HG03521 (cell line): Measurements from ENCODE around the gene STX8.

Experiments
- ATAC-seq: cut with Tn5 transposase; IDR thresholded peaks from one replicate; pipeline ENCODE4 v1.9.1; 2021; ENCODE audit warnings: mild to moderate bottlenecking, moderate library complexity; ENCODE audit not compliant: unreplicated experiment

The STX8 gene

DNA sequence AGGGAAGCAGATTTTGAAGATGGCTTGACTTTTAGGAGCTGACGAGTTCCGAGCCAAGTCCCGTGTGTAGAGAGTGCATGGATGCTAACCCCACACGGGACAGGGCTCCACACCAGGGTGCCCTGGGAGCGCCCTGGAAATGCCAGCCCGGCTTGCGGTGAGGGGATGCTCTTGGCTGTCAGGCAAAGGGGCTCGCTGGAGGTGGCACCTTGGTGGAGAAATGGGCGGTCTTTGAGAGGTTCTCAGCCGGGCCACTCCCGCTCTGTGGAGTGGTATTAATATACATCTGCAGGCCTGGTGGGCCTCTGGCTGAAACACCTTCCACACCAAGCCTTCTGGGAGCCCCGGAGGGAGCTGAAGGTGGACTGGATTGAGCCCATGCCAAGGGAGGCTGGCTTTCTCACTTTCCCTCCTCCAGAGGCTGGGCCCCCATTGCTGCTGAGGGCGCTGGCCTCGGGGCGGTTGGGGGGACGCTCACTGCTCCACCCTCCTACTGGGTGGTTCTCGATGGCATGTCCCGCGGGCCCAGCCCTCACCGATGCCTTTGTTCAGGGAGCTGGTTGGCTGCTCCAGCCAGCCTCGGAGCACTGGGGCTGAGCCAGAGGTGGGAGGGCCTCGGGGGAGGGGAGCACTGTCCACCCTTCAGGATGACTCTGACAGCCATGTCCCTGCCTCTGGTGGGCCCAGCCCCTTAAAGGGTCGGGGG lies 344.0 kb downstream of the STX8 start:
- ATAC-seq: no peak

DNA sequence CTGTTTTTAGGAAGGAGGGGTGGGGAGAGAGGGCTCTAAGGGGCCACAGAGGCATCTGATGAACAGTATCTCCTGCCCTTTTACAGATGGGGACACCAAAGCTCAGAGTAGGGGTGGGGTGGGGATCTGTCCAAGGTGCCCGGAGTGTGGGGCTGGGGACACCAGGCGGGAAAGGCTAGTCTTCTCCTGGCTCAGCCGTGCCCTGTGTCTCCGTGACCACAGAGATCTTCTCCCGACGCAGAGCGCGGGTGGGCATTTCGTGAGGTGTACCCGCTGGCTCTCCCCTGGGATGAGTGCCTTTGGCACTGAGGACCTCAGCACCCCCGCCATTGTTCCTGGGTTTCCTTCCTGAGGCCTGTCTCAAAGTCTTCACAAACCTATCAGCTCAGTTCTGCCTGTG lies 344.8 kb downstream of the STX8 start:
- no peak for ATAC-seq

DNA sequence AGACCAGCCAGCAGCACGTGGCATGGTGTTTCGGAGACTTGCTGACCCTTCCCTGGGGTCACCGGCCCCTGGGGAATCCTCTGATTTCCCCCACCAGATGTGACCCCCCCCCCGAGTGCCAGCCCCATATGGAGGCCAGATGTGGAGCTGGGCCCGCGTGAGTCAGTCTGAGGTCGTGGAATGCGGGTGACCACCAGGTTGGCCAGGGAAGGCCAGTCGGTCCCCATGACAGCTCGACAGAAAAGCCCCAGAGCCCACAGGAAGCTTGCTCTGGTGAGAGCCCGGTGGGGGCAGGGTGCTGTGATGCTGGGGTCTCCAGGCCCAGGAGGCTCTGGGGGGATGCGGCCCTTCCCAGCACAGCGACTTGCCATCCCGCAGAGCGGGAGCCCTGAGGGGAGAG lies 345.3 kb downstream of the STX8 start:
- ATAC-seq: no peak

DNA sequence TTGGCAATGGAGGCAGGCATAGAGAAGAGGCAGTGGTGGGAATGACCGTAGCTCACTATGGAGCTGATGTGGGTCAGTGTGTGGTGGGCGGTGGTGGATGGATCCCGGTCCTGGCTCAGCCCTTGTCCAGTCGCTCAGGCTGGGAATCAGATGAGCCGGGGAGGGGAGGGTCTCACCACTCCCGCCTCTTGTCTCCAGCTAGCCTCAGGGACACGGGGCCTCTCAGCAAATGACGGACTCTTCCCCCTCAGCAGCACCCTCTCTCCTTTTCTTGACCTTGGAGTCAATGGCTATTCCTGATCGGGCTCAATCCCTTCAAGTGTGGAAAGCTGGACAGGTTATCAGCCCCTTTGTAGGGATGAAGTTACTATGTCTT lies 345.8 kb downstream of the STX8 start:
- no peak for ATAC-seq

DNA sequence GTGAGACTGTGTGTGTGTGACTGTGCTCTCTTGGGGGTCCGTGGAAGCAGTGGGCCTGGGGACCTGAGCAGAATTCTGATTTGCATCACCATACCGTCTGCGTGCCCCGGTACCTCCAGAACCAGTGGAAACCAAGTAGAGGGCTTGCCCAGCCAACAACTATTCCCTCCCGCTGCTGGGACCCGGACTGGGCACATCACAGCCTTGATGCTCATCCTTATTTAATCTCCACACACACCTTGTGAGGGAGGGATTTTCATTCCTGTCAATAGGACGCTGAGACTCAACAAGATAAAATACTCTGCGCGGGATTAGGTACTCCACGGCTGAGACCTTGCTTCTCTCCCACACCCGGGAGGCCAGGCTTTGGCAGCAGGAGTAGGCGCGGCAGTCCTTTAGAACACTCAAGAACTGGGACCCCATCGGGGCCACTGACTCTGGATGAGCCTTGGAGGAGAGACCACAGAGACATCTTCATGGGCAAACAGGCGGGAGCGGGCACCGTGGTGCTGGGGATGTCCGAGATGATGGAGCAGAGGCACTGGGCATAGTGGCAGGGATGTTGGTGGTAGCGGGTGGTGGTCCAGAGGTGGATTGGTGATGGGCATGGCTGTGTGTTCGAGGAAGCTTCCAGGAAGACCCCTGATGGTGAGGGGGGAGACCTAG lies 346.3 kb downstream of the STX8 start:
- no peak for ATAC-seq

DNA sequence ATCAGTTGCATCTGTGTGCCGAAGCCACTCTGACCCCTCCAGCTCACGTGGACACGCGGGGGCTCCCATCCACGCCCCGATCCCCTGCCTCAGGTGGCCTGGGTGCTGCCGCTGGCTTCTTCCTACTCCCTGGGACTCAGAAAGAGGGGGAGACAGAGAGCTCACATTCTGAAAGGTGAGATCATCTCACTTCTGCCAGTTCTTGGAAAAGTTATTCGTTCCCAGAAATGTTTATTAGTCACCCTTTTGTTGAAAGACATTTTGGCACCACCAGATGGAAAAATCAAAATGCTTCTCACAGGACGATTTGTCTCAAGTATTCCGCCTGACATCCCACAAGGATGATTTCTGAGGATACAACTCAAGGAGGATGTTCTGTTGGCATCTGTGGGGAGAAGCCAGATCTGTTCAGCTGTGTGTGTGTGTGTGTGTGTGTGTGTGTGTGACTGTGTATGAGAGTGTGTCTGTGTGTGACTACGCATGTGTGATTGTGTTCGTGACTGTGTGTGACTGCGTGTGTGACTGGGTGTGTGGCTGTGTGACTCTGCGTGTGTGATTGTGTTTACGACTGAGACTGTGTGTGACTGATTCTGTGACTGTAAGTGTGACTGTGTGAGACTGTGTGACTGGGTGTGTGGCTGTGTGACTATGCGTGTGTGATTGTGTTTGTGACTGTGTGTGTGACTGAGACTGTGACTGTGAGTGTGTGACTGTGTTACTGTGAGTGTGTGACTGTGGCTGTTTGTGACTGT lies 347.0 kb downstream of the STX8 start:
- no peak for ATAC-seq

DNA sequence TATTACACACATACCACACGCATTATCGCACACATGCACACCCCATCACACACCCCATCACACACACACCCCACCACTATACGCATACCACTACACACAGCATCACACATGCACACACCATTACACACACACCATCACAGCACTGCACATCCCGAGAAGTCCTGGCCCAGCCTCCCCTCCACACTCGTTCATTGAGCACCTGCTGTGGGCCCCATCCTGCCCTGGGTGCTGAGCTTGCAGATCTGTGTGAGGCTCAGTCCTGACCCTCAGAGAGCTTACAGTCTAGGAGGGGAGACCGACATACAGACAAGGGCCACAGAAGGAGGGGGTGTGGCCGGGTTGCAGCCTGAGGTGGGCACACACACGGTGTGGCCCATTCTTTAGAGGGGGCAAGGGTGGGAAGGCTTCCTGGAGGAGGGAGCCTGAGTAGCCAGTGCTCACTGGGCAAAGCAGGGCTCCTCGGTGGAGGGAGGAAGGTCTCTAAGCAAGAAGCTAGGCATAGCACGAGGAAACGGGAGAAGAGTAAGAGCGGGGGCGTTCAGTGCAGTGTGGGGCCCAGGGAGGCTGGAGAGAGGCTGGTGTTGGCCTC lies 347.7 kb downstream of the STX8 start:
- ATAC-seq: no peak

DNA sequence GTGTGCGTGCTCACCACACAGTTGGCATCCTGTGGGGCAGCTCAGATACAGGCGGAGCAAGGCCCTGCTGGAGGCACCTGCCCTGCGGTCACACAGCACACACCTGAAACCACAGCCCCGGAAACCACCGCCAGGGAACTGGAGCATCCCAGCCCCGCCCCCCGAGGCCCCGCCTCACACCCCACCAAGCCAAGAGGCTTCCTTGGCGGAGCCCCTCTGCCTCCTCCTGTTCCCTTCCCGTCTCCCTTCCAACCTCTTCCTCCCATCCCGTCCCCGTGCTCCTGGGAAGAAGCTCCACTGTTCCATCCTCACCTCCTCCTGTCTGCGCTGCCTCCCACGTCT lies 348.9 kb downstream of the STX8 start:
- no peak for ATAC-seq

DNA sequence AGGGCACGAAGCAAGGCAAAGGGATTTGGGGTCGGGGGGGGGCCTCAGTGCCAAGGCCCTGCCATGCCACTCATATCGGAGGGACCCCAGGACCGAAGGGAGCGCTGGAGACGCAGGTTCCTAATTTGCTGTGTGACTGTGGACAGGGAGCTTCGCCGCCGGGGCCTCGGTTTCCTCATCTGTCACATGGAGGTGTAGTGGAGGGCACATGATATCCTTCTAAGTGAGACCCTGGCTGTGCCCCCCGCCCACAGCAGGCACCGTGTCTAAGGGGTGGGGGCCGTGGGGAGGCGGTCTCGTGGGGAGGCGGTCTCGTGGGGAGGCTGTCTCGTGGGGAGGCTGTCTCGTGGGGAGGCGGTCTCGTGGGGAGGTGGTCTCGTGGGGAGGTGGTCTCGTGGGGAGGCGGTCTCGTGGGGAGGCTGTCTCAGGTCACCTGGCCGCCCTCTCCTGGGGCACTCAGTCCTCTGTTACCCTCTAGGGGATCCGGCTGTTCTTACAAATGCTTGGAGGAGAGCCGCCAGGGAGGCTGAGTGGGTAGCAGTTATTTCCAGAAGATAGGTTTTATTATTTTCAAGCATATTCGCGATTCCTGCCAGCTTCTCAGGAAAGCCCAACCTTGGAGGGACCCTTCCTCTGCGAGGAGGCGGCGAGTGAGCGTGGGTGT lies 349.4 kb downstream of the STX8 start:
- ATAC-seq: no peak

DNA sequence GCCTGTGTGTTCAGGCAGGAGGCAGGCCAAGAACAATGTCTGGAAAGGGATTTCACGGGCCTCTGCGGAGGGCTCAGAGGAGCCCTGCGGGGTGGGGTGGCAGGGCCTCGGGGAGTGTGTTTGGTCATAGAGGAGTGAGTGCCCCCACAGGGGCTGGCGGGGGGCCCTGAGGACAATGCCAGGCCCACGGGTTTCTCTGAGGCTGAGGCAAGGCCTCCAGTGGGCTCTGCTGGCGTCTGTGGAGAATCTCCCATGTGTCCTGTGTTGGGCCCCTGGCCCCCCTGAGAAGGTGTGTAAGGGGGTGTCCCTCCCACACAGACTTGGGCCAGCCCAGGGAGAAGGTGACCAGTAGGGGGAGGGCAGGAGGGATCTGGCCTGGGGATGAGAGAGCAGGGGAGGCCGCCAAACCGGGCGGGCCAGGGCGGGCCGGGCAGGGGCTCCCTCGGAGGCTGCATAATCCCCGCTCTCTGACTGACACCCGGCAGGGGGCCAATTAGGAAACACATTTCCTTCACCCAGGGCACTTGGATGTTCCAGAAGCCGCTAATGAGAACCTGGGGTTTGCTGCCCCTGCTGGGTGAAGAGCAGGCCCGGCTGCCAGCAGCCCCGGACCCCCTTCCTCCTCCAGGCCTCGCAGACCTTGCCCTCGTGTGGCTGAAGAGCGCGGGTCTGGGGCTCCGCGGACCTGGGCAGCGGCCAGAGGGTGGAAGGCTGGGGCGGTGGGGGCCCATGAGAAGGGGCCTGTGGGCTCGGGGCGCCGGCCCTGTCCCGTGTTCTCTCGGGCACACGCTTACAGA lies 350.1 kb downstream of the STX8 start:
- no peak for ATAC-seq

DNA sequence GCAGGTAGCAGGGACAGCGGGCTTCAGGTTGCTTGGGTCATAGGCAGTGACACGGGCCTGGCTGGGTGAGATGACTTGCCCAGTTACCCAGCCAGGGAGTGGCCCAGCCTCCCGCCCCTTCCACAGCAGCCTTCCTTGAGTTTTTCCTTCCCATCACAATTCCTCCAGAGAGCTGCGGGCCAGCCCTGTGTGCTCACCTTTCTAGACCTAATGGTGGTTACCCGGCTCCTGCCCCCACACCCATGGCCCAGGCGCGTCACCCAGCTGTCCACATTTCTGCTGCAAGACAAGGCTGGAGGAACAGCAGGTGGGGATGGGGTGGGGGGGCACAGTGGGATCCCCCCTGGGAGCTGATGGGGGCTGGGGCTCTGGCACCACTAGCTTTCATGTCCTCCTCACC lies 351.1 kb downstream of the STX8 start:
- no peak for ATAC-seq

DNA sequence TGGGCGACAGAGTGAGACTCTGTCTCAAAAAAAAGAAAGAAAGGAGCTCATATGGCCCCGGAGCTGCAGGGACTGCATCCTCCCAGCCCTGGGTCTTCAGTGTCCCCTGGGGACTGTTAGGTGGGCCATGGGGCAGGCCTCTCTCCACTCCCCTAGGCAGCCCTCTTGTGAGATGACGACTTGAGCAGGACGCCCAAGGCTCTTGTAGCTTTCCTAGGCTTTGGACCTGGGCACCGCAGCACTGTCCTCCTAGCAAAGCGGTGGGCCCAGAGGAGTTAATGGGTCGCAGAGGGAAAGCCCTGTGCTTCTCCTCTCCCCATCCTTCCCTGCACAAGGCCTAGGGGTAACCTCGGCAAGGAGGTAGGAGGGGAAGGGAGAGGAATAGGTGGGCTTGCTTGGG lies 352.1 kb downstream of the STX8 start:
- no peak for ATAC-seq

DNA sequence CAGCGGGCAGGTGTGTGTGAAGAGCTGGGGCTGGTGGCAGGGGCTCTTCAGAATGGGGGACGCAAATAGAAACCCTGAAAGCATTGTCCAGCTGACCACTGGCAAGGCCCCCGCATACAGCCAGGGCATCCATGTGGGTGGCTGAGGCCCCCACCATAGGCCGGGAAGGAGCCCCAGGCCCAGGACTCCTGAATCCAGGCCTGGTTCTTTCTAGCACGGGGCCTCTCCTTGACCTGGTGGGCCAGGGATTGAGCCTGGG lies 353.8 kb downstream of the STX8 start:
- no peak for ATAC-seq

DNA sequence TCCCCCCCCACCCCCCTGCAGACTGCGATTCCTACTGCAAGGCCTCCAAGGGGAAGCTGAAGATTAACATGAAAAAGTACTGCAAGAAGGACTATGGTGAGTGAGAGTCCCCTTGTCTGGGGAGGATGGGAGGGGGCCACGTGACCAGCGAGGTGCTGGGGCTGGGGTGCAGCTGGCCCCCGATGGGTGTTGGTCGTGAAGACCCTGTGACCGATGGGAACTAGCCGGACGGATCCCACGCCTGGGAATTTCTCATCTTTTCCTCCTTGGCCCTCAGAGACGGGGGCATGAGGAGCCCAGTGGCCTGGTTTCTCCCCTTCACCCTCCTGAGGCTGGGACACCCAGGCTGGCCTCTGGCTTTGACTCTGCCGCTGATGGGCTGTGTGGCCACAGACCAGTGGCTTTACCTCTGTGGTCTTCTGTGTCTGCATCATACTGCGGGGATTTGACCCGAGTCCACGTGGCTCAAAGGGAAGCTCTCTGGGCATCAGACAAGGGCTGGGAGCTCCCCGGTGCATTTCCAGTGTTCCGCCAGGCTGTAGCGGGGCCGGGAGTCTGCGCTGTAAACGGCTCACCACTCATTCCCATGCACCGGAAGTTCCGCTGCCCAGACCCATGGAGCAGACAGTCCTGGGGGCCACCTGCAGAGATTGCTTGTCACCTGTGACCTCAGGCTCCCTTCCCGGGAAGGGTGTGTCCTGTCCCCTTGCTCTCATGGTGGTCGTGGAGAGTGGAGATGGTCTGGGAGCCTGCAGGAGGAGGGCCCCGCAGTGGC lies 354.3 kb downstream of the STX8 start:
- ATAC-seq: no peak

DNA sequence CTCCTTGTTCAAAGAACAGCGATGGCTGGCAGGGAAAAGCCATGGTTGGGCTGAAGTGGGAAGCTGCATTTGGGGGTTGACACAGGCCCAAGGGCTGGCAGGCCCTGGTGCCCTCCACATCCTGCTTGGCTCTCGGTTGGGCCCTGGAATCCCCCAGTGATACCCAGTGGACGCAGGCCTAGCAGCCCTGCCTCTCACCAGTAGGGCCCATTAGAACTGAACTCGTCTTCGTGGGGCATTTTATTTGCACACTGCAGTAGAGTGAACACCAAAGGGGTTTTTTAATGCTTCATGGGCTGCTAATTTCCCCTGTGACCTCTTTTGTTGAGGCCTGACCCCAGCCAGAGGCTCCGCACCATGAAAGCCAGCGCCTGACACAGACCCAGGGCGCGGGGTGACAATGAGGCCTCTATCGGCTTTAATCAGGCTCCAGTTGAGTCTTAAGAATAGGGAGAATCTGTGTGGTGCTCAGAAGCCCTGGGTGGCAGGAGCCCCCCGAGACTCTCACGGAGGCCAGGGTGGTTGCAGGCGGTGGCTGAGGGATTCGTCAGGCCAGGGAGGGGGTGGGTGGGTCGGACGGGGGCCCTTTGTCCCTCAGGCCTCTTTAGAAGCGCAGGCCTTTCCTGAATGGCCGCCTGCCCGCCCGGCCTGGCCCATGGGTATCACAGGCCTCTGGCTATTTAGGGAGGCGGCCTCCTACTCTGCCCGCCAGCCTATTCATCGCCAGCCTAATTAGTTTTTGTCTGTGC lies 355.0 kb downstream of the STX8 start:
- no peak for ATAC-seq

DNA sequence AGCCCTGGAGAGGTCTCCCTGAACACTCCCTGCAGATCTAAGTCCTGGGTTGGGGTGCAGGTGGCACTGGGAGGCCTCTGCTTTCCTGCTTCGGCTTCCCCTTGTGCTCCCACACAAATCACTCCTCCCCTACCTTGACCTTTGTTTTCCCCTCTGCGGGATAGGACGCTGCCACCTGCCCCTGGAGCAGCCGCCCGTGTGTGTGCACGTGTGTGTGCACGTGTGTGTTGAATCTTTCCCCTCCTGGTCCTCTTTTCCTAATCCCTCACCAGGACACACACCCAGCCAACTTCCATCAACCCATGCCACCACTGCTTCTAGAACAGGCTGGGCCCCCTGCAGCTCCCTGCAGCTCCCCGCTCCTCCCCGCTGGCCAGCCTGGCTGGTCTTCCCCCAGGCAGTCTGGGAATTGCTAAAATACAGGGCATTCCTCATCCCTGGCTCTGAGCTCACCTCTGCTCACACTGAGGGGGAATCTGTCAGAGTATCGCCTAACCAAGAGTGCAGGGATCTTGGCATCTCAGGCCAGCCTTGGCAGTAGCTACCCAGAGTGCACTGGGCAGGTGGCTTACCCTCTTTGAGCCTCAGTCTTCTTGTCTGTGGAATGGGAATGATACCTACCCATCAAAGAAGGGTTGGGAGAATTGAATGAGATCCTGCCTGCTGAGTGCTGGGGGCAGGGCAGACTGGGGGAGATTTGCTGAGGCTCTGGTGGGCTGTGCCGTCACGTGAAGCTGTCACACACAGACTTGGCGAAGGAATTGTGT lies 355.8 kb downstream of the STX8 start:
- no peak for ATAC-seq

DNA sequence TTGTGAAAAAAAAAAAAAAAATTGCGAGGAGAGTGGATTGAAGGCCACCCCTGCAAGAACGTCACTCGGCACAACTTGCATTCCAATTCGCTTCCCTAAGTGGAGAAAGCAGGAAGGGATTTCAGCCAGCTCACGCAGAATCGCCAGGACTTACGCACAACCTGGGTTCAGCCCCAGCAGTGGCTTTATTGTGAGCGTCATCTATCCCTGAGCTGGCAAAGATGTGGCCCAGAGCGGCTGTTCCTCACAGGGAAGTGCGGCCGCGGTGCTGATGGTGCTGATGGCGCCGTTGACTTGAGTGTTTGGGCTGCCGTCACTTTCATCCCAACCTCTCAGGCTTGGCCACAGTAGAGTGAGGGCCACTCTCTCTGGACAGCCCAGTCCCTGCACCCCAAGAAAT lies 356.7 kb downstream of the STX8 start:
- no peak for ATAC-seq

DNA sequence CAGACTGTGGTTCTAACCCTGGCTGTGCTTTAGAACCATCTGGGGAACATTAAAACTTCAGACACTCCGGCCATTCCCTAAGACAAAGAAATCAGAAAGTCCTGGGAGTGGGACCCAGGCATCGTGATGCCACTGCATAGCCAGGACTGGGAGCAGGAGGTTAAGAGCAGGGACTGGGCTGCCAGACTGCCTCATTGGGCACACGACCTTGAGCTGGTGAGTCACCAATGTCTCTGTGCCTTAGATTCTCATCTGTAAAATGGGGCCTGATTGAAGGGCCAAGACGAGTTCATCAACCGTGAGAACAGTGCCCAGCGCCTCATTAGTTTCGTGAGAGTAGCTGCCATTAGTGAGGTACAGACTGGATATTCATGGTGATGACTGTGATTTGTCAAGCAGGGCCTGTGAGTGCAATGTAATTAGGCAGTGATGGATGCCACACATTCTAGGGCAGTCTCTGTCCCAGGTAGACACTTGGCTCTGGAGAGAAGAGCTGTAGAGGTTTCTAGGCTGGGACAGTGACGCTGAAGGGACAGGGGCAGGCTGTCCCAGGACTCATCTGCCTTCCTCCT lies 357.5 kb downstream of the STX8 start:
- no peak for ATAC-seq
